Measurements from ENCODE around the gene VDAC2.

Gene VDAC2

GRCh38 chr10:75230600-75231038, 20.0 kb downstream of the VDAC2 start:
- DNase-seq (ENCODE audit: low read depth), result peak; percentile 92

DNA sequence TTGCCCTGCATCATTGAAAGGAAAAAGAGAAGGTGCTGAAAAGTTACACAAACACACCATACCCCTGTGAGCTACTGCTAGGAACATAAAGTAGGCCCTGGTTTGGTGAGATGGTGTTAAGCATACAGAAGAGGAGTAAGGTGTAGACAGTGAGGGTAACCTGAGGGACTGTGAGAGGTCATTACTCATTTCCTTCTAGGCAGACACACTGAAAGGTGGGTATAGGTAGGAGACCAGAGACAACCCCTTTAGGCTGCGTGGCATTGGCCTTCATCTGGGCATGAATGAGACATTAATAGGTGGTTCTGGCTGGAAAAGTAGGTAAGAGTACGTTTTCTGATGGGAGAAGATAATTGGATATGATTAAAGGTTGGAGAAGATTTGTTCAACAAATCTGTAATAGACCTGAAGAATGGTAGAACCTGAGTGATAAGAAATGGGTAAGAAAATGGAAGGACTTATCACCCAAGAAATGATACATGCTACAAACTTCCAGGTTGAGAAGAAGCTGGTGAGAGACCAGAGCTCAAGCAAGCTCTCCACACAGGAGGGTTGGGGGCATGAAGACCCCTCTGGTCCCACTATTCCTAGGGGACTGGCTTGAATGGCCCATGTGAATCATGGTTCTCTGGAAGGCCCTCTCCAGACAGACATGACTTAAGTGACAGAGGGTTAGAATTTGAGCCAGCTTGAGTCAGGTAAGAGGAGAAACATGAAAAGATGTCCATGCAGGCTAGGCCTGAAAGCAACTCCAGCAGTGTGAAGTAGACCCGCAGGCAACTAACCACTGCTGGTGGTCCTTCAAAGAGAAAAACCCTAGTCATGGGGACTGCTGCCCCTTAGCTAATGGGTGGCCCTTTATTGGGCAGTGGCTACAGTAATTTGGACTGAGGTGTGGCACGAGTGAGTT, 21.3 kb downstream of the VDAC2 start:
- DNase-seq (ENCODE audit: low read depth), result no peak

DNA sequence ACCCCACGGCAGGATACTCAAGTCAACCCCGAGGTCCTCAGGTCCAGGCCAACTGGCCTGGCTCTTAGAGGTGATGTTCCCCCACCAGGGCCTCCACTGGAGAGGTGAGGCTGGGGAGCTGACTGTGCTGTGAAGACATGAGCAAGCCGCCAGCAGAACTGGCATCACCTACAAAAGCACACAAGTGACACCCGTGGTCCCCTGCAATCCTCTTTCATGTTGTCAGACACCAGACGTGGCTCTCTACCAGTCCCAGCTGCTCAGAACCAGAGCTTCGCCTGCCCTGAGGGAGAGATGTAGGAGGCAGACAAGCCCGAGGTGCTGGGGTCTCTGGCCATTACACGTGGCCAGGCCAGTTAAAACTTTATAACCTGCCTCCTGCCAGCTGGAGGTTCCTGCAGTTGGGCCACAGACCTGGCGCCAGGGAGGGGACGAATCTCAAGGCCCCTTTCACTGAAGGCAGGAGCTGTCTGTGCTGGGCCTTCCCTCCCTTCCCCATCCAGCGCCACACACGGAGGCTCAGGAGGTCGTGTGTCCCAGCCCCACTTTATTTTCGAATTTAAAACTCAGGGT, 22.9 kb downstream of the VDAC2 start:
- DNase-seq (ENCODE audit: low read depth), result no peak

DNA sequence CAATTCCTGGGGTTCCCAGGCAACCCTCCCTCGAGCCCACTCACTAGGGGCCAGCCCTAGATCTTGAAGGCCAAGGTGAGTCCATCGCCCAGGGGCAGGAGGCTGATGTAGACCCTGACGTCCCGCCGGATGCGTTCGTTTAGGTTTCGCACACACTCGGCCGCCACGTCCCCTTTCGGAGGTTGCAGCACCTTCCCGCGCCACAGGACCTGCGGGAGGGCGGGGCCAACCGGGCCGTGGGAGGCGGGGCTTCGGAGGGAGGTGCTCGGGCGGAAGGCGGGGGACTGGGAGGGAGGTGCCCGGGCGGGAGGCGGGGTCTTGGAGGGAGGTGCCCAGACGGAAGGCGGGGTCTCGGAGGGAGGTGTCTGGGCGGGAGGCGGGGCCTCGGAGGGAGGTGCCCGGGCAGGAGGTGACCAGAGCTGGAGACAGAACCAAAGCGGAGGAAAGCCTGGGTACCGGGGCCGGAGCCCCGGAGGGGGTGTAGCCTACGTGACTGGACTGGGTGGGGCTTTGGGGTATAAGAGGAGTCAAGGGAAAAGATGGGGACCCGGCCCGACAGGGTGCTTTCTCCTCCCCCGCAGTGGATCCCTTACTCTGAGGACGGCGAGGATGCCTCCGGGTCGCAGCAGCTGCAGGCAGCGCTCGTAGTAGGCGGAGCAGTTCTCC, 23.6 kb downstream of the VDAC2 start:
- peak; percentile 96 for DNase-seq (ENCODE audit: low read depth)

DNA sequence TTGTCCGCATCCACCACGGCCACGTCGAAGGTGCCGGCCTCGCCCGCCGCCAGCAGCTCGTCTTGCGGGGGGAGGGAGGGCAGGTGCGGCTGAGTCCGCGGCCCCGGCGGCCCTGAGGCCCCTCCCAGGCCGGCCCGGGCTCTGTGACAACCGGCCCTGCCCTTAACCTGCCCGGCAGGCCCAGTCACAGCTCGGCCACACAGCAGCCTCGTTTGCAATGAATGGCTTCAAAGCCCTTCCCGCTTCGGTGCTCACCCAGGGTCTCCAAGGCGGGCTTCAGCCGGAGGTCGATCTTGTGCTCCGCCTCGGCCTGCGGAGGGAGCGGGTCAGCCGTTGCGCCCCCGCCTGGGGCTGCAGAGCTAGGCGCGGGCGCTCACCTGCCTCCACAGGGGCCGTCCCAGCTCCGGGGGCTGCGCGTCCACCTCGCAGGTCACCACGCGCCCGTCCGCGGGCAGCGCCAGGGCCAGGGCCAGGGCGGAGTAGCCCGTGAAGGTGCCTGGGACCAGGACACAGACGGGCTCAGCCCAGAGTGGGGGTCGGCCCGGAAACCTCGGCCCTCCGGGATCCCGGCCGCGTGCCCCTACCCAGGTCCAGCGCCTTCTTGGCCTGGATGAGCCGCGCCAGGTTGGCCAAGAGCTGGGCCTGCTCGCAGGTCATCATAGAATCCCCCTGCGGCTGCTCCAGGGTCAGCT, 24.2 kb downstream of the VDAC2 start:
- DNase-seq (ENCODE audit: low read depth), result peak; percentile 15

- peak; percentile 89 for DNase-seq (ENCODE audit: low read depth)
Observed at GRCh38 chr10:75235375-75236177, 25.0 kb downstream of the VDAC2 start, which contains the start of gene COMTD1. Gene COMTD1 (minus strand): TSS chr10:75235957. CDS start chr10:75235928, 29 bp downstream.

- no peak for DNase-seq (ENCODE audit: low read depth)
Observed at GRCh38 chr10:75236178-75236825, 25.7 kb downstream of the VDAC2 start.

- DNase-seq (ENCODE audit: low read depth), result no peak
Observed at GRCh38 chr10:75238182-75239095, 27.8 kb downstream of the VDAC2 start.

GRCh38 chr10:75239096-75239790, 28.6 kb downstream of the VDAC2 start:
- DNase-seq (ENCODE audit: low read depth), result no peak

- no peak for DNase-seq (ENCODE audit: low read depth)
Observed at GRCh38 chr10:75240329-75241076, 29.9 kb downstream of the VDAC2 start.

GRCh38 chr10:75243426-75243825, 32.8 kb downstream of the VDAC2 start:
- no peak for DNase-seq (ENCODE audit: low read depth)

GRCh38 chr10:75244487-75245353, 34.1 kb downstream of the VDAC2 start:
- no peak for DNase-seq (ENCODE audit: low read depth)

- DNase-seq (ENCODE audit: low read depth), result no peak
Observed at GRCh38 chr10:75245354-75246250, 35.0 kb downstream of the VDAC2 start.

DNA sequence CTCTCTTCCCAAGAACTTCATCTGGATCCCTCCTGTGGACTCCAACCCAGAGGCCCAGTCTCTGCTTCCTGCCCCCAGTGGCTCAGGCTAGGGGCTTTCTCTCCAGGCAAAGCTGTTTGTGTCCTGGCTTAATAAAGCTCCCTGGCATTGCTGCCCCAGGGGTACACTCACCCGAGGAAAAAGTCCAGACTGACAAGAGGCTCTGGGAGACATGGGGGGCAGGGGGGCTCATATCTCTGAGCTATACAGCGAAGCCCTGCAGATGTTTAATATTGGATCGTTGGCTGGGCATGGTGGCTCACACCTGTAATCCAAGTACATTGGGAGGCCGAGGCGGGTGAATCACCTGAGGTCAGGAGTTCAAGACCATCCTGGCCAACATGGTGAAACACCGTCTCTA, 35.9 kb downstream of the VDAC2 start:
- DNase-seq (ENCODE audit: low read depth), result no peak

GRCh38 chr10:75247797-75248196, 37.2 kb downstream of the VDAC2 start:
- no peak for DNase-seq (ENCODE audit: low read depth)

DNA sequence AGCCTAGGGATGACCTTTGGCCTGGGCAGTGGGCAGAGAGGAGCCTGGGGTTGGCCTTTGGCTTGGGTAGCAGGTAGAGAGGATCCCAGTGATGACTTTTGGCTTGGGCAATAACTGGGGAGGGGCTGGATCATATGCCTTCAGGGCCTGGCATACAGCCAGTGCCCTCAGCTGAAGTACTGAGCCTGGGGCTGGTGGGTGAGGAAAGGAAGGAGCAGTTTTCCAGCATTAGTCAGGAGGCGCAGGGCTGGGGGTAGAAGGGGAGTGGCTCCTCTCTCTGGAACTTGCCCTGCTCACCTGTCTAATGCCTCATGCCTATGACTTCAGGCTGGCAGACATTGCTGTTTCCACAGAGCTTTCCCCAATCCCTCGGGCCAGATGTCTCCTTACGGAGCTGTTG, 40.3 kb downstream of the VDAC2 start:
- no peak for DNase-seq (ENCODE audit: low read depth)
